ENCODE data around the gene TRMT44.
"Not testable (repeated sequence)": the region's sequence is repeated elsewhere in the genome, so short reads cannot be mapped to it uniquely, and the experiment has no call there.

Gene TRMT44

DNA sequence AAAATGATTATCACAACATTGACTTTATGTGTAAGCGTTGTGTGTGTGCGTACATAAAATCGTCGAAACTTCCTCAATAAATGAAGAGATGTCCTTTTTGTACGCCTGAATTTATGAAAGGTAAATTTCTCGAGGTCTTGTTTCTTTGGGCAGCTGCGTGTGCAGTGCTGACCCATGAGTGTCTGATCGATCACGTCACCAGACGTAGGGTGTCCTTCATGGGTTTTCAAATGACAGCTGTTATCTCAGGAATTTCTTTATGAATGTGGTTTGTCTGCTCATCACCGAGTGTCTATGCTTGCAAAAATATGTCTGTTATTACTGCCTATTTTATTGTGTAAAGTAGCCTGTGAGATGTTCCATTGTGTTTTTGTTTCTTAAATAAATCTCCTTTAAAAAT is 71.9 kb downstream of the TRMT44 start:
- ATAC-seq, result no peak
- no peak for TF ChIP-seq ZFP30 (CRISPR knock-in tag; IDR thresholded peaks at IDR 0.05)
- TF ChIP-seq ZFP3 (CRISPR knock-in tag; IDR thresholded peaks at IDR 0.05), result no peak
- TF ChIP-seq ESRRG (CRISPR knock-in tag; IDR thresholded peaks at IDR 0.05), result no peak
- TF ChIP-seq TCF4 (CRISPR knock-in tag; IDR thresholded peaks at IDR 0.05; ENCODE audit: borderline replicate concordance), result no peak
- TF ChIP-seq, protein P1, sequence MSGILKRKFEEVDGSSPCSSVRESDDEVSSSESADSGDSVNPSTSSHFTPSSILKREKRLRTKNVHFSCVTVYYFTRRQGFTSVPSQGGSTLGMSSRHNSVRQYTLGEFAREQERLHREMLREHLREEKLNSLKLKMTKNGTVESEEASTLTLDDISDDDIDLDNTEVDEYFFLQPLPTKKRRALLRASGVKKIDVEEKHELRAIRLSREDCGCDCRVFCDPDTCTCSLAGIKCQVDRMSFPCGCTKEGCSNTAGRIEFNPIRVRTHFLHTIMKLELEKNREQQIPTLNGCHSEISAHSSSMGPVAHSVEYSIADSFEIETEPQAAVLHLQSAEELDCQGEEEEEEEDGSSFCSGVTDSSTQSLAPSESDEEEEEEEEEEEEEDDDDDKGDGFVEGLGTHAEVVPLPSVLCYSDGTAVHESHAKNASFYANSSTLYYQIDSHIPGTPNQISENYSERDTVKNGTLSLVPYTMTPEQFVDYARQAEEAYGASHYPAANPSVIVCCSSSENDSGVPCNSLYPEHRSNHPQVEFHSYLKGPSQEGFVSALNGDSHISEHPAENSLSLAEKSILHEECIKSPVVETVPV (CRISPR knock-in tag; IDR thresholded peaks at IDR 0.05), result no peak
- TF ChIP-seq, protein P2, sequence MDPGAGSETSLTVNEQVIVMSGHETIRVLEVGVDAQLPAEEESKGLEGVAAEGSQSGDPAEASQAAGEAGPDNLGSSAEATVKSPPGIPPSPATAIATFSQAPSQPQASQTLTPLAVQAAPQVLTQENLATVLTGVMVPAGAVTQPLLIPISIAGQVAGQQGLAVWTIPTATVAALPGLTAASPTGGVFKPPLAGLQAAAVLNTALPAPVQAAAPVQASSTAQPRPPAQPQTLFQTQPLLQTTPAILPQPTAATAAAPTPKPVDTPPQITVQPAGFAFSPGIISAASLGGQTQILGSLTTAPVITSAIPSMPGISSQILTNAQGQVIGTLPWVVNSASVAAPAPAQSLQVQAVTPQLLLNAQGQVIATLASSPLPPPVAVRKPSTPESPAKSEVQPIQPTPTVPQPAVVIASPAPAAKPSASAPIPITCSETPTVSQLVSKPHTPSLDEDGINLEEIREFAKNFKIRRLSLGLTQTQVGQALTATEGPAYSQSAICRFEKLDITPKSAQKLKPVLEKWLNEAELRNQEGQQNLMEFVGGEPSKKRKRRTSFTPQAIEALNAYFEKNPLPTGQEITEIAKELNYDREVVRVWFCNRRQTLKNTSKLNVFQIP (CRISPR knock-in tag; IDR thresholded peaks at IDR 0.05; ENCODE audit: borderline replicate concordance, low read depth), result no peak
- TF ChIP-seq ISL1 (CRISPR knock-in tag; IDR thresholded peaks at IDR 0.05), result no peak
- TF ChIP-seq, protein P3, sequence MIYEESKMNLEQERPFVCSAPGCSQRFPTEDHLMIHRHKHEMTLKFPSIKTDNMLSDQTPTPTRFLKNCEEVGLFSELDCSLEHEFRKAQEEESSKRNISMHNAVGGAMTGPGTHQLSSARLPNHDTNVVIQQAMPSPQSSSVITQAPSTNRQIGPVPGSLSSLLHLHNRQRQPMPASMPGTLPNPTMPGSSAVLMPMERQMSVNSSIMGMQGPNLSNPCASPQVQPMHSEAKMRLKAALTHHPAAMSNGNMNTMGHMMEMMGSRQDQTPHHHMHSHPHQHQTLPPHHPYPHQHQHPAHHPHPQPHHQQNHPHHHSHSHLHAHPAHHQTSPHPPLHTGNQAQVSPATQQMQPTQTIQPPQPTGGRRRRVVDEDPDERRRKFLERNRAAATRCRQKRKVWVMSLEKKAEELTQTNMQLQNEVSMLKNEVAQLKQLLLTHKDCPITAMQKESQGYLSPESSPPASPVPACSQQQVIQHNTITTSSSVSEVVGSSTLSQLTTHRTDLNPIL (CRISPR knock-in tag; IDR thresholded peaks at IDR 0.05; ENCODE audit: low read depth), result no peak
- TF ChIP-seq ZNF8 (CRISPR knock-in tag; IDR thresholded peaks at IDR 0.05), result no peak
- TF ChIP-seq SNAI2 (CRISPR knock-in tag; IDR thresholded peaks at IDR 0.05), result no peak

DNA sequence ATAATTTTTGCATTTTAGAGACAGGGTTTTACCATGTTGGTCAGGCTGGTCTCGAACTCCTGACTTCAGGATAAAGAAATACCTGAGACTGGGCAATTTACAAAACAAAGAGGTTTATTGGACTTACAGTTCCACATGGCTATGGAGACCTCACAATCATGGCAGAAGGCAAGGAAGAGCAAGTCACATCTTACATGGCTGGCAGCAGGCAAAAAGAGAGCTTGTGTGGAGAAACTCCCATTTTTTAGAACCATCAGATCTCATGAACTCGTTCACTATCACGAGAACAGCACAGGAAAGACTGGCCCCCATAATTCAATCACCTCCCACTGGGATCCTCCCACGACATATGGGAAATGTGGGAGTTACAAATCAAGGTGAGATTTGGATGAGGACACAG is 72.5 kb downstream of the TRMT44 start:
- not testable (repeated sequence) for ATAC-seq

DNA sequence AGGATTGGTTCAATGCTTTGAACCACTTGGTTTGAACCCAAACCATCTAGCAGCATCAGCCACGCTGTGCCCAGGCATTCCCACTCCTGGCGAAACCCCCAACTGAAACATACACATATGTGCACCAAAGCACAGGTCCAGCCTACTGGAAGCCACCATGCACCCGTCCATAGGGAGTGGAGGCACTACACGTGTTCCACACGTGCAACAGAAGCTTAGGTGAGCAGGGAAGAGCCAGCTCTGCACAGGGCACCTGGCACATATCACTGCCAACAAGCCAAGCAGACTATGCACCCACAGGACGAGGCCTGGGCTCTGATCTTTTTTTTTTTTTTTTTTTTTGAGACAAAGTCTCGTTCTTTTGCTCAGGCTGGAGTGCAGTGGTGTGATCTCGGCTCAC is 73.4 kb downstream of the TRMT44 start:
- TF ChIP-seq ISL1 (CRISPR knock-in tag; IDR thresholded peaks at IDR 0.05), result no peak
- no peak for TF ChIP-seq ESRRG (CRISPR knock-in tag; IDR thresholded peaks at IDR 0.05)
- no peak for TF ChIP-seq ZFP30 (CRISPR knock-in tag; IDR thresholded peaks at IDR 0.05)
- no peak for ATAC-seq

DNA sequence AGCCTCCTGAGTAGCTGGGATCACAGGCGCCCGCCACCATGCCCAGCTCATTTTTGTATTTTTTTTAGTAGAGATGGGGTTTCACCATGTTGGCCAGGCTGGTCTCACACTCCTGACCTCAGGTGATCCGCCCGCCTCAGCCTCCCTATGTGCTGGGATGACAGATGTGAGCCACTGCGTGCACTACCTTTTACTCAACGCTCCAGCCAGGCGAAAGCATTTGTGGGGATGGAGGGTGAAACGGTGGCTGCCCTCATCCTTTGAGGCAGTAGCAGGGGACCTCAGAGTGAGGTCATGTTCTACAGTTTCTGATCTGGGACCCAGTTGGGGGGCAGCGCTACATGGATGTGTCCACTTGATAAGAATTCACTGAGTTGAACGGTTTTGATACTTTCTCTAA is 73.8 kb downstream of the TRMT44 start:
- TF ChIP-seq ISL1 (CRISPR knock-in tag; IDR thresholded peaks at IDR 0.05) (no peak), ESRRG (CRISPR knock-in tag; IDR thresholded peaks at IDR 0.05) (no peak), ZNF70 (CRISPR knock-in tag; IDR thresholded peaks at IDR 0.05) (no peak), SNAI2 (CRISPR knock-in tag; IDR thresholded peaks at IDR 0.05) (no peak), ZFP30 (CRISPR knock-in tag; IDR thresholded peaks at IDR 0.05) (no peak)
- TF ChIP-seq, protein P2 (CRISPR knock-in tag; IDR thresholded peaks at IDR 0.05; ENCODE audit: borderline replicate concordance, low read depth), result no peak
- no peak for ATAC-seq

- ATAC-seq, result no peak
- TF ChIP-seq ZNF70 (CRISPR knock-in tag; IDR thresholded peaks at IDR 0.05) (no peak), ZNF8 (CRISPR knock-in tag; IDR thresholded peaks at IDR 0.05) (no peak), OSR1 (CRISPR knock-in tag; IDR thresholded peaks at IDR 0.05) (no peak), ARNTL (CRISPR knock-in tag; IDR thresholded peaks at IDR 0.05; ENCODE audit: borderline replicate concordance, low read depth) (no peak), ZNF565 (CRISPR knock-in tag; conservative IDR thresholded peaks at IDR 0.05; ENCODE audit: low read depth) (no peak), GLIS3 (CRISPR knock-in tag; IDR thresholded peaks at IDR 0.05) (no peak), ZFP3 (CRISPR knock-in tag; IDR thresholded peaks at IDR 0.05) (no peak), ZFP30 (CRISPR knock-in tag; IDR thresholded peaks at IDR 0.05) (no peak), BACH2 (CRISPR knock-in tag; IDR thresholded peaks at IDR 0.05; ENCODE audit: borderline replicate concordance) (no peak), TCF4 (CRISPR knock-in tag; IDR thresholded peaks at IDR 0.05; ENCODE audit: borderline replicate concordance) (no peak), SNAI2 (CRISPR knock-in tag; IDR thresholded peaks at IDR 0.05) (no peak)
- TF ChIP-seq, protein P2 (CRISPR knock-in tag; IDR thresholded peaks at IDR 0.05; ENCODE audit: borderline replicate concordance, low read depth), result no peak
- TF ChIP-seq, protein P1 (CRISPR knock-in tag; IDR thresholded peaks at IDR 0.05), result no peak
- TF ChIP-seq, protein P4, sequence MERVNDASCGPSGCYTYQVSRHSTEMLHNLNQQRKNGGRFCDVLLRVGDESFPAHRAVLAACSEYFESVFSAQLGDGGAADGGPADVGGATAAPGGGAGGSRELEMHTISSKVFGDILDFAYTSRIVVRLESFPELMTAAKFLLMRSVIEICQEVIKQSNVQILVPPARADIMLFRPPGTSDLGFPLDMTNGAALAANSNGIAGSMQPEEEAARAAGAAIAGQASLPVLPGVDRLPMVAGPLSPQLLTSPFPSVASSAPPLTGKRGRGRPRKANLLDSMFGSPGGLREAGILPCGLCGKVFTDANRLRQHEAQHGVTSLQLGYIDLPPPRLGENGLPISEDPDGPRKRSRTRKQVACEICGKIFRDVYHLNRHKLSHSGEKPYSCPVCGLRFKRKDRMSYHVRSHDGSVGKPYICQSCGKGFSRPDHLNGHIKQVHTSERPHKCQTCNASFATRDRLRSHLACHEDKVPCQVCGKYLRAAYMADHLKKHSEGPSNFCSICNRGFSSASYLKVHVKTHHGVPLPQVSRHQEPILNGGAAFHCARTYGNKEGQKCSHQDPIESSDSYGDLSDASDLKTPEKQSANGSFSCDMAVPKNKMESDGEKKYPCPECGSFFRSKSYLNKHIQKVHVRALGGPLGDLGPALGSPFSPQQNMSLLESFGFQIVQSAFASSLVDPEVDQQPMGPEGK (CRISPR knock-in tag; IDR thresholded peaks at IDR 0.05; ENCODE audit: borderline replicate concordance), result no peak
Observed at GRCh38 chr4:8515316-8516060, 74.9 kb downstream of the TRMT44 start.
